HCT116 (cell line): ENCODE measurements around the gene RBBP6. TPM values are rescaled to one million over a fixed set of nuclear protein-coding genes. Genes with fewer than 3 reads are reported as not detected.
"Not testable (repeated sequence)": the region's sequence is repeated elsewhere in the genome, so short reads cannot be mapped to it uniquely, and the experiment has no call there.

ENCODE experiments used
- ATAC-seq: fragments of 200-7000 bp; cut with Tn5 transposase; 2 replicates; pipeline ENCODE4 v1.9.1; 2020; ENCODE audit warnings: mild to moderate bottlenecking, moderate library complexity
- BruUV-seq: library from RNA; stranded (reverse); fragments of 400-500 nt; replicated peaks from 2 replicates; lab custom pipeline; 2021; lab: Mats Ljungman, UMichigan
- CTCF ChIA-PET: fragments of 300-600 bp; sonication (Branson Sonifier 250); formaldehyde crosslinking; loops from one replicate; lab custom pipeline; 2021; ENCODE audit warnings: antibody characterized with exemption; lab: Charles Lee
- POLR2A ChIA-PET: fragments of 300-600, 350-600 bp; sonication (Branson Sonifier 250); formaldehyde crosslinking; loops from one replicate; lab custom pipeline; 2021; ENCODE audit warnings: antibody characterized with exemption; lab: Charles Lee
- RAD21 ChIA-PET, 2 experiments: fragments of 300-600 bp; sonication (Branson Sonifier 250); formaldehyde crosslinking; loops; one replicate each; lab custom pipeline; 2023; ENCODE audit warnings: low total read pairs in 2 of 2; ENCODE audit not compliant: uncharacterized antibody in 2 of 2, unreplicated experiment in 2 of 2, low non-redundant PET in 1 of 2; lab: Charles Lee
- DNase-seq: peaks from one replicate; pipeline ENCODE4 v3.0.0-alpha.2; 2010; ENCODE audit warnings: low read depth, low spot score
- H2AFZ ChIP-seq: fragments of 200-600 bp; shearing (Covaris generic), sonication (generic); 2 replicates; pipeline ENCODE4 v1.6.1; 2017; ENCODE audit warnings: low read depth, mixed run types, mixed read lengths, antibody characterized with exemption, low read length; ENCODE audit not compliant: poor library complexity, severe bottlenecking
- H3K27ac ChIP-seq: 2 replicates; pipeline ENCODE4 v1.5.1; 2012; ENCODE audit warnings: low read depth, low read length
- H3K27me3 ChIP-seq: fragments of 200-600 bp; sonication (generic); 2 replicates; pipeline ENCODE4 v1.6.1; 2016; ENCODE audit warnings: mixed run types, low read length, mixed read lengths; ENCODE audit not compliant: insufficient read depth
- H3K36me3 ChIP-seq, 2 experiments: fragments of 200-500 bp in 1 of 2; fragments of 200-600 bp in 1 of 2; sonication (Bioruptor generic) in 1 of 2; sonication (generic) in 1 of 2; 2 replicates each; pipeline versions ENCODE4 v1.5.1 to v1.6.1; 2014 to 2016; ENCODE audit warnings: low read length in 2 of 2, inconsistent platforms in 1 of 2, mixed read lengths in 1 of 2, mixed run types in 1 of 2; ENCODE audit not compliant: insufficient read depth in 2 of 2, control insufficient read depth in 1 of 2
- H3K4me1 ChIP-seq, 2 experiments: fragments of 200-600 bp in 1 of 2; sonication (generic) in 1 of 2; 2 replicates each; pipeline versions ENCODE4 v1.5.1 to v1.6.1; 2012 to 2017; ENCODE audit warnings: low read length in 2 of 2, inconsistent platforms in 1 of 2, mild to moderate bottlenecking in 1 of 2, mixed read lengths in 1 of 2, mixed run types in 1 of 2, moderate library complexity in 1 of 2; ENCODE audit not compliant: insufficient read depth in 2 of 2, control insufficient read depth in 1 of 2
- H3K4me2 ChIP-seq: fragments of 200-600 bp; sonication (generic); 2 replicates; pipeline ENCODE4 v1.6.1; 2017; ENCODE audit warnings: mixed run types, low read length, mixed read lengths
- H3K4me3 ChIP-seq, 2 experiments: fragments of 200-600 bp in 1 of 2; sonication (generic) in 1 of 2; replicated peaks in 1 of 2; 2 replicates each; pipeline ENCODE4 v1.5.1; 2011 to 2016; ENCODE audit warnings: low read length in 2 of 2, control low read depth in 1 of 2, low read depth in 1 of 2, mild to moderate bottlenecking in 1 of 2, mixed read lengths in 1 of 2, mixed run types in 1 of 2
- H3K79me2 ChIP-seq: fragments of 200-600 bp; sonication (generic); 2 replicates; pipeline ENCODE4 v1.6.1; 2017; ENCODE audit warnings: mild to moderate bottlenecking, mixed run types, low read length, moderate library complexity, mixed read lengths; ENCODE audit not compliant: insufficient read depth
- H3K9ac ChIP-seq: fragments of 200-600 bp; sonication (generic); 2 replicates; pipeline ENCODE4 v1.6.1; 2016; ENCODE audit warnings: low read length, mixed read lengths
- H3K9me2 ChIP-seq: fragments of 200-600 bp; sonication (generic), shearing (Covaris generic); 2 replicates; pipeline ENCODE4 v1.6.1; 2017; ENCODE audit warnings: mixed run types, mild to moderate bottlenecking, moderate library complexity; ENCODE audit not compliant: insufficient read depth
- H3K9me3 ChIP-seq, 2 experiments: fragments of 200-500 bp in 1 of 2; fragments of 200-600 bp in 1 of 2; sonication (Bioruptor generic) in 1 of 2; sonication (generic) in 1 of 2; 2 replicates each; pipeline ENCODE4 v1.6.1; 2014 to 2017; ENCODE audit warnings: low read length in 2 of 2, mixed read lengths in 2 of 2, inconsistent platforms in 1 of 2, low read depth in 1 of 2, mild to moderate bottlenecking in 1 of 2, mixed run types in 1 of 2, moderate library complexity in 1 of 2; ENCODE audit not compliant: control insufficient read depth in 1 of 2, insufficient read depth in 1 of 2
- H4K20me1 ChIP-seq: fragments of 200-600 bp; sonication (generic), shearing (Covaris generic); 2 replicates; pipeline ENCODE4 v1.6.1; 2017; ENCODE audit warnings: mixed run types, mild to moderate bottlenecking, moderate library complexity; ENCODE audit not compliant: insufficient read depth
- EGR1 ChIP-seq: IDR thresholded peaks from 2 replicates; pipeline ENCODE4 v1.6.1; 2012; ENCODE audit warnings: low read depth
- ELF1 ChIP-seq: IDR thresholded peaks from 2 replicates; pipeline ENCODE4 v1.6.1; 2012; ENCODE audit warnings: low read depth, borderline replicate concordance
- EZH2phosphoT487 ChIP-seq: fragments of 200-600 bp; IDR thresholded peaks from 2 replicates; pipeline ENCODE4 v1.6.1; 2018; ENCODE audit warnings: antibody characterized with exemption, borderline replicate concordance
- FOSL1 ChIP-seq: IDR thresholded peaks from 2 replicates; pipeline ENCODE4 v1.6.1; 2012; ENCODE audit warnings: low read depth
- MAX ChIP-seq: IDR thresholded peaks from 2 replicates; pipeline ENCODE4 v1.6.1; 2012
- intact Hi-C: fragments of 100-400 bp; cut with micrococcal nuclease; formaldehyde crosslinking; loops from 2 replicates; pipeline ENCODE4 v1.10.0; 2022
- total RNA-seq: library from RNA; stranded (reverse); gene quantifications from one replicate; pipeline ENCODE4 v1.2.1, GENCODE V29; 2021; ENCODE audit not compliant: unreplicated experiment
- TF ChIP-seq, protein P1 (sequence below), 3 experiments: fragments of 200-600 bp in 1 of 3; sonication (generic) in 1 of 3; IDR thresholded peaks in 2 of 3; conservative IDR thresholded peaks in 1 of 3; 2 replicates each; pipeline ENCODE4 v1.5.1; 2012 to 2017; ENCODE audit warnings: low read depth in 2 of 3, low read length in 2 of 3, antibody characterized with exemption in 1 of 3, borderline replicate concordance in 1 of 3, control low read depth in 1 of 3, mild to moderate bottlenecking in 1 of 3, mixed read lengths in 1 of 3, mixed run types in 1 of 3, moderate library complexity in 1 of 3; ENCODE audit not compliant: insufficient read depth in 1 of 3

The RBBP6 gene
- total RNA-seq, 1 experiment from 2014 or later = 52.4 TPM

- Histone ChIP-seq H3K9me3 (no peaks in the 10 kb centered on the region), H3K79me2 (no peaks in the 10 kb centered on the region), H3K4me1 (no peaks in the 10 kb centered on the region), H3K9me2 (no peaks in the 10 kb centered on the region), H3K36me3 (no peaks in the 10 kb centered on the region), H2AFZ (no peak overlapping the region), H3K27ac (no peak overlapping the region), H3K9ac (no peak overlapping the region), H4K20me1 (no peaks in the 10 kb centered on the region), H3K4me2 (no peak overlapping the region), H3K4me3 (no peak overlapping the region), H3K27me3 (peaks cover 2% of the 10 kb centered on the region; the same call in 1 of the 2 replicates)
- ChIA-PET CTCF (interaction anchor here (1.1 to 1.9 kb wide), 2 partner anchors 423 to 452 kb away, joined by 3 to 5 read pairs; no protein-coding TSS in a partner anchor), RAD21 (no interaction called here), POLR2A (no interaction called here)
- no TSS peak for BruUV-seq
- no peak for TF ChIP-seq FOSL1
- TF ChIP-seq EGR1 = no peak
- TF ChIP-seq, protein P1, sequence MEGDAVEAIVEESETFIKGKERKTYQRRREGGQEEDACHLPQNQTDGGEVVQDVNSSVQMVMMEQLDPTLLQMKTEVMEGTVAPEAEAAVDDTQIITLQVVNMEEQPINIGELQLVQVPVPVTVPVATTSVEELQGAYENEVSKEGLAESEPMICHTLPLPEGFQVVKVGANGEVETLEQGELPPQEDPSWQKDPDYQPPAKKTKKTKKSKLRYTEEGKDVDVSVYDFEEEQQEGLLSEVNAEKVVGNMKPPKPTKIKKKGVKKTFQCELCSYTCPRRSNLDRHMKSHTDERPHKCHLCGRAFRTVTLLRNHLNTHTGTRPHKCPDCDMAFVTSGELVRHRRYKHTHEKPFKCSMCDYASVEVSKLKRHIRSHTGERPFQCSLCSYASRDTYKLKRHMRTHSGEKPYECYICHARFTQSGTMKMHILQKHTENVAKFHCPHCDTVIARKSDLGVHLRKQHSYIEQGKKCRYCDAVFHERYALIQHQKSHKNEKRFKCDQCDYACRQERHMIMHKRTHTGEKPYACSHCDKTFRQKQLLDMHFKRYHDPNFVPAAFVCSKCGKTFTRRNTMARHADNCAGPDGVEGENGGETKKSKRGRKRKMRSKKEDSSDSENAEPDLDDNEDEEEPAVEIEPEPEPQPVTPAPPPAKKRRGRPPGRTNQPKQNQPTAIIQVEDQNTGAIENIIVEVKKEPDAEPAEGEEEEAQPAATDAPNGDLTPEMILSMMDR (IDR thresholded peaks at IDR 0.05 in 2 of 3, conservative IDR thresholded peaks at IDR 0.05 in 1 of 3; ENCODE audit: borderline replicate concordance in 1 of 3, insufficient read depth in 1 of 3, low read depth in 2 of 3, low read length in 2 of 3) = no peak
- TF ChIP-seq ELF1 = no peak
- no peak for TF ChIP-seq MAX
- TF ChIP-seq EZH2phosphoT487 = no peak
- intact Hi-C loops = no loop called here
- ATAC-seq (0 out of 2 replicates have a peak, but pooled peaks have one; percentile 32), DNase-seq (no peak)
Observed at GRCh38 chr16:24493821-24494220, 45.5 kb upstream of the RBBP6 start.

- intact Hi-C loops, BruUV-seq, H2AFZ ChIP-seq, H3K4me1 ChIP-seq, H3K9me3 ChIP-seq, H3K36me3 ChIP-seq, POLR2A ChIA-PET, H3K9ac ChIP-seq, RAD21 ChIA-PET, H3K4me3 ChIP-seq, H3K27me3 ChIP-seq, H4K20me1 ChIP-seq, H3K79me2 ChIP-seq, H3K4me2 ChIP-seq, DNase-seq, ATAC-seq, H3K9me2 ChIP-seq, H3K27ac ChIP-seq: not testable (repeated sequence)
- CTCF ChIA-PET = interaction anchor here (0.6 to 1.9 kb wide), 4 partner anchors 10 to 453 kb away, joined by 3 to 5 read pairs (median 4); no protein-coding TSS in a partner anchor
Observed at GRCh38 chr16:24495207-24495606, 44.2 kb upstream of the RBBP6 start.
